H1 (cell line): ENCODE results near the gene SCG2. TPM values are rescaled to one million over a fixed set of nuclear protein-coding genes. Genes with fewer than 3 reads are reported as not detected.

ENCODE experiments used
- CBX5 ChIP-seq: fragments of 300-800, 300-1000 bp; sonication (generic); IDR thresholded peaks from 2 replicates; pipeline ENCODE4 v1.7.1; 2016; ENCODE audit warnings: antibody characterized with exemption, low read length, low read depth
- CBX8 ChIP-seq: fragments of 300-800, 300-1000 bp; sonication (generic); IDR thresholded peaks from 2 replicates; pipeline ENCODE4 v1.7.1; 2016; ENCODE audit warnings: low read depth, low read length, borderline replicate concordance
- POLR2AphosphoS5 ChIP-seq: IDR thresholded peaks from 2 replicates; pipeline ENCODE4 v1.6.1; 2011; ENCODE audit warnings: low read depth, low read length
- RAD21 ChIP-seq, 2 experiments: IDR thresholded peaks in 1 of 2; conservative IDR thresholded peaks in 1 of 2; 2 replicates each; pipeline ENCODE4 v1.6.1; 2011; ENCODE audit warnings: low read depth in 2 of 2, low read length in 2 of 2, improper control_type of control experiment in 1 of 2, inconsistent platforms in 1 of 2, mild to moderate bottlenecking in 1 of 2, moderate library complexity in 1 of 2
- polyA plus RNA-seq, 7 experiments: library from polyadenylated mRNA; depleted of rRNA in 3 of 7; stranded (reverse) in 5 of 7; unstranded in 2 of 7; fragments of >200 nt in 5 of 7; fragments of 200-250 nt in 2 of 7; gene quantifications; 1 replicate in 5 of 7; 2 replicates in 1 of 7; 4 replicates in 1 of 7; pipeline versions ENCODE4 v1.2.1 to v1.2.3, GENCODE V29; 2011 to 2013; ENCODE audit warnings: missing spikeins in 2 of 7, mixed read lengths in 2 of 7
- total RNA-seq: library from RNA; stranded (reverse); fragmentation: NEBNext Ultra II Directional; extraction: Animal tissue kit (Norgen Biotek cat#: 25700); gene quantifications from 2 replicates; pipeline ENCODE4 v1.2.1, GENCODE V29; 2021

Gene SCG2
- total and polyA plus RNA-seq, 2 of the 8 experiments (the other 6 are each of a cell fraction or from before 2014, with no cell fraction given), result 0.54 to 1.0 TPM

- TF ChIP-seq RAD21 (IDR thresholded peaks at IDR 0.05 in 1 of 2, conservative IDR thresholded peaks at IDR 0.05 in 1 of 2; ENCODE audit: low read depth in 2 of 2, low read length in 2 of 2) (no peak), POLR2AphosphoS5 (no peak), CBX8 (no peak), CBX5 (no peak)
Measured at GRCh38 chr2:223632826-223633225, 30.7 kb upstream of the SCG2 start (continued).
